GM12865 (cell line): ENCODE results near the gene KIF13A.
"Not testable (repeated sequence)": the region's sequence is repeated elsewhere in the genome, so short reads cannot be mapped to it uniquely, and the experiment has no call there.

Experiments
- DNase-seq: peaks from one replicate; pipeline ENCODE4 v3.0.0; 2010; ENCODE audit warnings: low read depth
- H3K4me3 ChIP-seq: 2 replicates; pipeline ENCODE4 v1.5.1; 2011; ENCODE audit warnings: mild to moderate bottlenecking, low read depth, low read length, control low read depth
- CTCF ChIP-seq: IDR thresholded peaks from 2 replicates; pipeline ENCODE4 v1.5.1; 2011; ENCODE audit warnings: low read length, control low read depth, low read depth, inconsistent platforms; ENCODE audit not compliant: insufficient read depth; ENCODE audit errors: missing control alignments

The KIF13A gene

DNA sequence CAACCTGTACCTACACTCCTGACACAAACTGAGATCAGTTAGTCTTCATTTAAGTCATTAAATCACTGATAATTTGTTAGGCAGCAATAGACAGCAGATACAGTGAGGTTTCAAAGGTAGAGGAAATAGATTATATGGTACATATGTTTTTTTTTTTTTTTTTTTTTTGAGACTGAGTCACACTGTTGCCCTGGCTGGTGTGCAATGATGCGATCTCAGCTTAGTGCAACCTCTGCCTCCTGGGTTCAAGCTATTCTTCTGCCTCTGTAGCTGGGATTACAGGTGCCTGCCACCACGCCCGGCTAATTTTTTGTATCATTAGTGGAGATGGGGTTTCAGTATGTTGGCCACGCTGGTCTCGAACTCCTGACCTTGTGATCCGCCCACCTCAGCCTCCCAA lies 38.2 kb upstream of the KIF13A start:
- no peak for DNase-seq
- no peak overlapping the region for H3K4me3 ChIP-seq
- no peak for TF ChIP-seq CTCF

- no peak overlapping the region for H3K4me3 ChIP-seq
- no peak for DNase-seq
- no peak for TF ChIP-seq CTCF
Observed at GRCh38 chr6:18024876-18025275, 37.4 kb upstream of the KIF13A start.

- DNase-seq, result no peak
- no peak overlapping the region for H3K4me3 ChIP-seq
- no peak for TF ChIP-seq CTCF
Observed at GRCh38 chr6:18023891-18024290, 36.5 kb upstream of the KIF13A start.

- DNase-seq, result no peak
- no peak for TF ChIP-seq CTCF
- H3K4me3 ChIP-seq, result no peak overlapping the region
Observed at GRCh38 chr6:18022398-18023231, 35.2 kb upstream of the KIF13A start.

DNA sequence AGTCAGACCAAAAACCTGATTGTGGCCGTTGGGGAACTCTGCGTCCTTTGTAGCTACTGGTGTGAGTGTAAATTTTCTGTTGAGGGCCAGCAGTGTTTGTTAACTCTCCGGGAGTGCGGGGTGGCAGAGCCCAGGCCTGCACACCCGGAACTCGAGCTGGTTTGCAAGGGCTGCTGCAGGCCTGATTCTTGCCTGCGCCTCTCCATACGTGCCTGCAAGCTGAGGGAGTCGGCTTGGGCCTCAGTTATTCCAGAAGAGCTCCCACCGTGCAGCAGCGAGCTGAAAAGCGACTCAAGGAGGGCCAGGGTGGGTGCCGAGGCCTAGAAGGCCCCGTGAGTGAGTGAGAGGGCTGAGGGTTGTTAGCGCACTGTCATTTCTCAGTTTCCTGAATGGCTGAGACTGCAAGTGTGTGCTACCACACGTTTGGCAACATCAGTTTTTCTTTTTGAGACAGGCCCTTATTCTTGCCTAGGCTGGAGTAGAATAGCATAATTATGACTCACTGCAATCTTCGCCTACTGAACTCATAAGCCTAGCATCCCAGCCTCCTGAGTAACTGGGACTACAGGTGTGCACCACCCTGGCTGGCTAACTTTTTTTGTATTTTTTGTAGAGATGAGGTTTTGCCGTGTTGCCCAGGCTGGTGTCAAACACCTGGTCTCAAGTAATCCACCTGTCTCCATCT lies 33.9 kb upstream of the KIF13A start:
- H3K4me3 ChIP-seq, result no peak overlapping the region
- TF ChIP-seq CTCF, result no peak
- DNase-seq, result no peak

GRCh38 chr6:18020545-18020944 lies 33.1 kb upstream of the KIF13A start:
- H3K4me3 ChIP-seq, DNase-seq: not testable (repeated sequence)
